BJ (cell line): Measurements from ENCODE around the gene NCSTN. TPM values are rescaled to one million over a fixed set of nuclear protein-coding genes. Genes with fewer than 3 reads are reported as not detected.

ENCODE experiments used
- CTCF ChIA-PET: fragments of 350-600 bp; formaldehyde crosslinking; extraction: SDS; loops from one replicate; lab custom pipeline; 2021; ENCODE audit warnings: antibody characterized with exemption, inconsistent platforms; lab: Yijun Ruan, JAX
- POLR2A ChIA-PET: fragments of 300-600 bp; sonication (Branson Sonifier 250); formaldehyde crosslinking; extraction: SDS; loops from one replicate; lab custom pipeline; 2021; ENCODE audit warnings: antibody characterized with exemption; lab: Charles Lee
- DNase-seq: peaks from one replicate; pipeline ENCODE4 v3.0.0-alpha.2; 2011; ENCODE audit warnings: low read depth
- H3K27me3 ChIP-seq: 2 replicates; pipeline ENCODE4 v1.6.0; 2011; ENCODE audit warnings: low read length; ENCODE audit not compliant: control insufficient read depth, insufficient read depth
- H3K36me3 ChIP-seq: 2 replicates; pipeline ENCODE4 v1.5.1; 2011; ENCODE audit warnings: low read length; ENCODE audit not compliant: control insufficient read depth, insufficient read depth
- H3K4me3 ChIP-seq: 2 replicates; pipeline ENCODE4 v1.5.1; 2011; ENCODE audit warnings: low read depth, mild to moderate bottlenecking, control low read depth, low read length
- CTCF ChIP-seq: IDR thresholded peaks from 2 replicates; pipeline ENCODE4 v1.5.1; 2011; ENCODE audit warnings: low read depth, mild to moderate bottlenecking, control low read depth, inconsistent platforms, low read length, moderate library complexity; ENCODE audit not compliant: insufficient read depth
- polyA plus RNA-seq: library from polyadenylated mRNA; depleted of rRNA; stranded (reverse); fragments of >200 nt; gene quantifications from 2 replicates; pipeline ENCODE4 v1.2.3, GENCODE V29; 2011

The NCSTN gene
- polyA plus RNA-seq, 1 experiment = 260 TPM

GRCh38 chr1:160371756-160372155, 28.6 kb downstream of the NCSTN start:
- no peak for DNase-seq
- TF ChIP-seq CTCF = no peak
- no peaks in the 10 kb centered on the region for H3K36me3 ChIP-seq
- H3K4me3 ChIP-seq = no peak overlapping the region
- no peaks in the 10 kb centered on the region; the same call in 1 of the 2 replicates for H3K27me3 ChIP-seq
- CTCF ChIA-PET = interaction anchor here (0.7 to 1.5 kb wide), 3 partner anchors 14 to 80 kb away, joined by 3 to 5 read pairs (median 3); no protein-coding TSS in a partner anchor
- POLR2A ChIA-PET = no interaction called here

GRCh38 chr1:160373696-160374095, 30.5 kb downstream of the NCSTN start:
- no peak overlapping the region for H3K4me3 ChIP-seq
- H3K27me3 ChIP-seq = no peaks in the 10 kb centered on the region; the same call in 1 of the 2 replicates
- H3K36me3 ChIP-seq = no peaks in the 10 kb centered on the region
- ChIA-PET POLR2A (no interaction called here), CTCF (interaction anchor here (0.7 to 6.7 kb wide), 7 partner anchors 9 to 316 kb away, joined by 3 to 86 read pairs (median 5); partner anchors contain the start of gene NHLH1)
- no peak for TF ChIP-seq CTCF
- no peak for DNase-seq

- CTCF ChIA-PET = interaction anchor here (0.8 to 6.7 kb wide), 10 partner anchors 9 to 316 kb away, joined by 3 to 86 read pairs (median 10); partner anchors contain the start of genes DCAF8 and NHLH1
- H3K36me3 ChIP-seq = no peaks in the 10 kb centered on the region
- TF ChIP-seq CTCF = no peak
- POLR2A ChIA-PET = no interaction called here
- DNase-seq = no peak
- no peak overlapping the region for H3K4me3 ChIP-seq
- H3K27me3 ChIP-seq = no peaks in the 10 kb centered on the region; the same call in 1 of the 2 replicates
Measured at GRCh38 chr1:160374306-160375110, 31.3 kb downstream of the NCSTN start.

- Histone ChIP-seq H3K4me3 (no peak overlapping the region), H3K27me3 (no peaks in the 10 kb centered on the region; the same call in 1 of the 2 replicates), H3K36me3 (no peaks in the 10 kb centered on the region)
- TF ChIP-seq CTCF = no peak
- DNase-seq = no peak
- ChIA-PET POLR2A (no interaction called here), CTCF (interaction anchor here (0.6 to 6.7 kb wide), 26 partner anchors 11 to 657 kb away, joined by 3 to 86 read pairs (median 4); partner anchors contain the start of genes CASQ1, NHLH1 and PEX19)
Measured at GRCh38 chr1:160375788-160376524, 32.8 kb downstream of the NCSTN start.
